Nephron (organoid): ENCODE data around the gene ENKUR.

ENCODE experiments used
- H3K27ac Mint-ChIP-seq, 3 experiments: 2 replicates each; pipeline ENCODE4 v1.8.0; 2020; ENCODE audit warnings: mixed read lengths in 3 of 3, mild to moderate bottlenecking in 2 of 3, moderate library complexity in 1 of 3
- H3K27me3 Mint-ChIP-seq: 2 replicates; pipeline ENCODE4 v1.8.0; 2021; ENCODE audit warnings: low read depth, mild to moderate bottlenecking, moderate library complexity, mixed read lengths
- H3K36me3 Mint-ChIP-seq: 2 replicates; pipeline ENCODE4 v1.8.0; 2020; ENCODE audit warnings: low read depth, mixed read lengths
- H3K4me1 Mint-ChIP-seq: 2 replicates; pipeline ENCODE4 v1.8.0; 2020; ENCODE audit warnings: mixed read lengths
- H3K4me3 Mint-ChIP-seq, 3 experiments: 2 replicates each; pipeline ENCODE4 v1.8.0; 2020; ENCODE audit warnings: mild to moderate bottlenecking in 3 of 3, mixed read lengths in 3 of 3, moderate library complexity in 2 of 3
- H3K9me3 Mint-ChIP-seq: 2 replicates; pipeline ENCODE4 v1.8.0; 2020; ENCODE audit warnings: mixed read lengths
- CTCF ChIP-seq, 3 experiments: fragments of 200-600 bp; sonication (generic); IDR thresholded peaks; one replicate each; pipeline ENCODE4 v1.5.0; 2021; ENCODE audit warnings: antibody characterized with exemption in 3 of 3; ENCODE audit not compliant: unreplicated experiment in 3 of 3

ENKUR gene

GRCh38 chr10:25050402-25050801 is 34.4 kb upstream of the ENKUR start:
- no peaks in the 10 kb centered on the region for H3K4me1 Mint-ChIP-seq
- H3K36me3 Mint-ChIP-seq: peaks cover 3% of the 10 kb centered on the region
- no peak for TF ChIP-seq CTCF (IDR thresholded peaks at IDR 0.05; ENCODE audit: unreplicated experiment in 3 of 3)
- H3K4me3 Mint-ChIP-seq: no peak overlapping the region
- H3K27ac Mint-ChIP-seq: no peak overlapping the region
- no peaks in the 10 kb centered on the region for H3K9me3 Mint-ChIP-seq
- H3K27me3 Mint-ChIP-seq: peaks cover 3% of the 10 kb centered on the region

GRCh38 chr10:25049966-25050365 is 34.0 kb upstream of the ENKUR start:
- no peak for TF ChIP-seq CTCF (IDR thresholded peaks at IDR 0.05; ENCODE audit: unreplicated experiment in 3 of 3)
- no peak overlapping the region for H3K4me3 Mint-ChIP-seq
- no peak overlapping the region for H3K27ac Mint-ChIP-seq
- peaks cover 3% of the 10 kb centered on the region for H3K27me3 Mint-ChIP-seq
- no peaks in the 10 kb centered on the region for H3K9me3 Mint-ChIP-seq
- no peaks in the 10 kb centered on the region for H3K4me1 Mint-ChIP-seq
- peaks cover 3% of the 10 kb centered on the region for H3K36me3 Mint-ChIP-seq

- no peak overlapping the region for H3K4me3 Mint-ChIP-seq
- H3K36me3 Mint-ChIP-seq: peaks cover 3% of the 10 kb centered on the region
- TF ChIP-seq CTCF (IDR thresholded peaks at IDR 0.05; ENCODE audit: unreplicated experiment in 3 of 3): no peak
- H3K4me1 Mint-ChIP-seq: no peaks in the 10 kb centered on the region
- peaks cover 6% of the 10 kb centered on the region for H3K27me3 Mint-ChIP-seq
- no peak overlapping the region for H3K27ac Mint-ChIP-seq
- H3K9me3 Mint-ChIP-seq: no peaks in the 10 kb centered on the region
Observed at GRCh38 chr10:25048450-25048849, 32.5 kb upstream of the ENKUR start.

- H3K36me3 Mint-ChIP-seq: peaks cover 3% of the 10 kb centered on the region
- no peak overlapping the region for H3K4me3 Mint-ChIP-seq
- H3K27ac Mint-ChIP-seq: no peak overlapping the region
- TF ChIP-seq CTCF (IDR thresholded peaks at IDR 0.05; ENCODE audit: unreplicated experiment in 3 of 3): no peak
- H3K27me3 Mint-ChIP-seq: peaks cover 6% of the 10 kb centered on the region
- H3K4me1 Mint-ChIP-seq: no peaks in the 10 kb centered on the region
- H3K9me3 Mint-ChIP-seq: no peaks in the 10 kb centered on the region
Observed at GRCh38 chr10:25047591-25048301, 31.8 kb upstream of the ENKUR start.

GRCh38 chr10:25047088-25047487 is 31.1 kb upstream of the ENKUR start:
- Mint-ChIP-seq H3K27me3 (peaks cover 6% of the 10 kb centered on the region), H3K4me3 (no peak overlapping the region), H3K27ac (no peak overlapping the region), H3K4me1 (no peaks in the 10 kb centered on the region), H3K36me3 (peaks cover 3% of the 10 kb centered on the region), H3K9me3 (no peaks in the 10 kb centered on the region)
- TF ChIP-seq CTCF (IDR thresholded peaks at IDR 0.05; ENCODE audit: unreplicated experiment in 3 of 3): no peak

GRCh38 chr10:25046641-25047040 is 30.7 kb upstream of the ENKUR start:
- Mint-ChIP-seq H3K36me3 (peaks cover 3% of the 10 kb centered on the region), H3K27ac (no peak overlapping the region), H3K27me3 (peaks cover 6% of the 10 kb centered on the region), H3K4me1 (no peaks in the 10 kb centered on the region), H3K9me3 (no peaks in the 10 kb centered on the region), H3K4me3 (no peak overlapping the region)
- TF ChIP-seq CTCF (IDR thresholded peaks at IDR 0.05; ENCODE audit: unreplicated experiment in 3 of 3): no peak
